HCT116 (cell line): Measurements from ENCODE around the gene PEX6. TPM values are rescaled to one million over a fixed set of nuclear protein-coding genes. Genes with fewer than 3 reads are reported as not detected.

Experiments
- ATAC-seq: fragments of 200-7000 bp; cut with Tn5 transposase; 2 replicates; pipeline ENCODE4 v1.9.1; 2020; ENCODE audit warnings: mild to moderate bottlenecking, moderate library complexity
- BruUV-seq: library from RNA; stranded (reverse); fragments of 400-500 nt; replicated peaks from 2 replicates; lab custom pipeline; 2021; lab: Mats Ljungman, UMichigan
- CTCF ChIA-PET: fragments of 300-600 bp; sonication (Branson Sonifier 250); formaldehyde crosslinking; loops from one replicate; lab custom pipeline; 2021; ENCODE audit warnings: antibody characterized with exemption; lab: Charles Lee
- POLR2A ChIA-PET: fragments of 300-600, 350-600 bp; sonication (Branson Sonifier 250); formaldehyde crosslinking; loops from one replicate; lab custom pipeline; 2021; ENCODE audit warnings: antibody characterized with exemption; lab: Charles Lee
- RAD21 ChIA-PET, 2 experiments: fragments of 300-600 bp; sonication (Branson Sonifier 250); formaldehyde crosslinking; loops; one replicate each; lab custom pipeline; 2023; ENCODE audit warnings: low total read pairs in 2 of 2; ENCODE audit not compliant: uncharacterized antibody in 2 of 2, unreplicated experiment in 2 of 2, low non-redundant PET in 1 of 2; lab: Charles Lee
- DNase-seq: peaks from one replicate; pipeline ENCODE4 v3.0.0-alpha.2; 2010; ENCODE audit warnings: low read depth, low spot score
- H2AFZ ChIP-seq: fragments of 200-600 bp; shearing (Covaris generic), sonication (generic); 2 replicates; pipeline ENCODE4 v1.6.1; 2017; ENCODE audit warnings: low read depth, mixed run types, mixed read lengths, antibody characterized with exemption, low read length; ENCODE audit not compliant: poor library complexity, severe bottlenecking
- H3K27ac ChIP-seq: 2 replicates; pipeline ENCODE4 v1.5.1; 2012; ENCODE audit warnings: low read depth, low read length
- H3K27me3 ChIP-seq: fragments of 200-600 bp; sonication (generic); 2 replicates; pipeline ENCODE4 v1.6.1; 2016; ENCODE audit warnings: mixed run types, low read length, mixed read lengths; ENCODE audit not compliant: insufficient read depth
- H3K36me3 ChIP-seq, 2 experiments: fragments of 200-500 bp in 1 of 2; fragments of 200-600 bp in 1 of 2; sonication (Bioruptor generic) in 1 of 2; sonication (generic) in 1 of 2; 2 replicates each; pipeline versions ENCODE4 v1.5.1 to v1.6.1; 2014 to 2016; ENCODE audit warnings: low read length in 2 of 2, inconsistent platforms in 1 of 2, mixed read lengths in 1 of 2, mixed run types in 1 of 2; ENCODE audit not compliant: insufficient read depth in 2 of 2, control insufficient read depth in 1 of 2
- H3K4me1 ChIP-seq, 2 experiments: fragments of 200-600 bp in 1 of 2; sonication (generic) in 1 of 2; 2 replicates each; pipeline versions ENCODE4 v1.5.1 to v1.6.1; 2012 to 2017; ENCODE audit warnings: low read length in 2 of 2, inconsistent platforms in 1 of 2, mild to moderate bottlenecking in 1 of 2, mixed read lengths in 1 of 2, mixed run types in 1 of 2, moderate library complexity in 1 of 2; ENCODE audit not compliant: insufficient read depth in 2 of 2, control insufficient read depth in 1 of 2
- H3K4me2 ChIP-seq: fragments of 200-600 bp; sonication (generic); 2 replicates; pipeline ENCODE4 v1.6.1; 2017; ENCODE audit warnings: mixed run types, low read length, mixed read lengths
- H3K4me3 ChIP-seq, 2 experiments: fragments of 200-600 bp in 1 of 2; sonication (generic) in 1 of 2; replicated peaks in 1 of 2; 2 replicates each; pipeline ENCODE4 v1.5.1; 2011 to 2016; ENCODE audit warnings: low read length in 2 of 2, control low read depth in 1 of 2, low read depth in 1 of 2, mild to moderate bottlenecking in 1 of 2, mixed read lengths in 1 of 2, mixed run types in 1 of 2
- H3K79me2 ChIP-seq: fragments of 200-600 bp; sonication (generic); 2 replicates; pipeline ENCODE4 v1.6.1; 2017; ENCODE audit warnings: mild to moderate bottlenecking, mixed run types, low read length, moderate library complexity, mixed read lengths; ENCODE audit not compliant: insufficient read depth
- H3K9ac ChIP-seq: fragments of 200-600 bp; sonication (generic); 2 replicates; pipeline ENCODE4 v1.6.1; 2016; ENCODE audit warnings: low read length, mixed read lengths
- H3K9me2 ChIP-seq: fragments of 200-600 bp; sonication (generic), shearing (Covaris generic); 2 replicates; pipeline ENCODE4 v1.6.1; 2017; ENCODE audit warnings: mixed run types, mild to moderate bottlenecking, moderate library complexity; ENCODE audit not compliant: insufficient read depth
- H3K9me3 ChIP-seq, 2 experiments: fragments of 200-500 bp in 1 of 2; fragments of 200-600 bp in 1 of 2; sonication (Bioruptor generic) in 1 of 2; sonication (generic) in 1 of 2; 2 replicates each; pipeline ENCODE4 v1.6.1; 2014 to 2017; ENCODE audit warnings: low read length in 2 of 2, mixed read lengths in 2 of 2, inconsistent platforms in 1 of 2, low read depth in 1 of 2, mild to moderate bottlenecking in 1 of 2, mixed run types in 1 of 2, moderate library complexity in 1 of 2; ENCODE audit not compliant: control insufficient read depth in 1 of 2, insufficient read depth in 1 of 2
- H4K20me1 ChIP-seq: fragments of 200-600 bp; sonication (generic), shearing (Covaris generic); 2 replicates; pipeline ENCODE4 v1.6.1; 2017; ENCODE audit warnings: mixed run types, mild to moderate bottlenecking, moderate library complexity; ENCODE audit not compliant: insufficient read depth
- CEBPB ChIP-seq: IDR thresholded peaks from 2 replicates; pipeline ENCODE4 v1.6.1; 2012; ENCODE audit warnings: low read depth
- EZH2 ChIP-seq: fragments of 200-600 bp; sonication (generic); IDR thresholded peaks from 2 replicates; pipeline ENCODE4 v1.6.1; 2017; ENCODE audit warnings: antibody characterized with exemption, mixed run types
- ZBTB33 ChIP-seq: IDR thresholded peaks from 2 replicates; pipeline ENCODE4 v1.6.1; 2011; ENCODE audit warnings: mild to moderate bottlenecking, low read length, moderate library complexity; ENCODE audit not compliant: insufficient replicate concordance; ENCODE audit errors: extremely low read depth
- ZNF274 ChIP-seq: fragments of 200-500 bp; sonication (Bioruptor generic); IDR thresholded peaks from 2 replicates; pipeline ENCODE4 v1.6.1; 2014; ENCODE audit warnings: mild to moderate bottlenecking, low read depth, low read length, inconsistent platforms
- intact Hi-C: fragments of 100-400 bp; cut with micrococcal nuclease; formaldehyde crosslinking; loops from 2 replicates; pipeline ENCODE4 v1.10.0; 2022
- total RNA-seq: library from RNA; stranded (reverse); gene quantifications from one replicate; pipeline ENCODE4 v1.2.1, GENCODE V29; 2021; ENCODE audit not compliant: unreplicated experiment
- TF ChIP-seq, protein P1 (sequence below), 3 experiments: fragments of 200-600 bp in 1 of 3; sonication (generic) in 1 of 3; IDR thresholded peaks in 2 of 3; conservative IDR thresholded peaks in 1 of 3; 2 replicates each; pipeline ENCODE4 v1.5.1; 2012 to 2017; ENCODE audit warnings: low read depth in 2 of 3, low read length in 2 of 3, antibody characterized with exemption in 1 of 3, borderline replicate concordance in 1 of 3, control low read depth in 1 of 3, mild to moderate bottlenecking in 1 of 3, mixed read lengths in 1 of 3, mixed run types in 1 of 3, moderate library complexity in 1 of 3; ENCODE audit not compliant: insufficient read depth in 1 of 3

The PEX6 gene
- total RNA-seq, 1 experiment from 2014 or later = 21.4 TPM

DNA sequence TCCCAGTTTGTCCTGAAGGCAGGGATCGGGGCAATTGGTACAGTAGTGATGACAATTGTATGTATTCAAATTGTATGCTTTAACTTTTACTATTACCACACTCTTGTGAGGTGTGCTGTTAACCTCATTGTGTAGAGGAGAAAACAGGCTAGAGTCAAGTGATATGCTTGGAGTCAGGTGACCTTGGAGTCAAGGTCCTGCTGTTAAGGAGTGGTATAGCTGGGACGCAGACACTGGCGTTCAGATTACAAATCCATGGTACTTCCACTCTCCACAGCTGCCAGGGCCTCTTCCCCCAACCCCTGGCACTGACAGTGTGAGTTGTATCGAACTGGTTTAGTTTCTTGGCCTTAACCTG is 39.2 kb downstream of the PEX6 start:
- TF ChIP-seq, protein P1, sequence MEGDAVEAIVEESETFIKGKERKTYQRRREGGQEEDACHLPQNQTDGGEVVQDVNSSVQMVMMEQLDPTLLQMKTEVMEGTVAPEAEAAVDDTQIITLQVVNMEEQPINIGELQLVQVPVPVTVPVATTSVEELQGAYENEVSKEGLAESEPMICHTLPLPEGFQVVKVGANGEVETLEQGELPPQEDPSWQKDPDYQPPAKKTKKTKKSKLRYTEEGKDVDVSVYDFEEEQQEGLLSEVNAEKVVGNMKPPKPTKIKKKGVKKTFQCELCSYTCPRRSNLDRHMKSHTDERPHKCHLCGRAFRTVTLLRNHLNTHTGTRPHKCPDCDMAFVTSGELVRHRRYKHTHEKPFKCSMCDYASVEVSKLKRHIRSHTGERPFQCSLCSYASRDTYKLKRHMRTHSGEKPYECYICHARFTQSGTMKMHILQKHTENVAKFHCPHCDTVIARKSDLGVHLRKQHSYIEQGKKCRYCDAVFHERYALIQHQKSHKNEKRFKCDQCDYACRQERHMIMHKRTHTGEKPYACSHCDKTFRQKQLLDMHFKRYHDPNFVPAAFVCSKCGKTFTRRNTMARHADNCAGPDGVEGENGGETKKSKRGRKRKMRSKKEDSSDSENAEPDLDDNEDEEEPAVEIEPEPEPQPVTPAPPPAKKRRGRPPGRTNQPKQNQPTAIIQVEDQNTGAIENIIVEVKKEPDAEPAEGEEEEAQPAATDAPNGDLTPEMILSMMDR (IDR thresholded peaks at IDR 0.05 in 2 of 3, conservative IDR thresholded peaks at IDR 0.05 in 1 of 3; ENCODE audit: borderline replicate concordance in 1 of 3, insufficient read depth in 1 of 3, low read depth in 2 of 3, low read length in 2 of 3) = no peak
- TF ChIP-seq ZNF274 (no peak), EZH2 (no peak), CEBPB (no peak), ZBTB33 (no peak)
- TF ChIP-seq, all 23 proteins: peak for 0
- no peak overlapping the region for H3K9ac ChIP-seq
- no peaks in the 10 kb centered on the region for H3K79me2 ChIP-seq
- H2AFZ ChIP-seq = no peak overlapping the region
- intact Hi-C loops = no loop called here
- DNase-seq = no peak
- ChIA-PET CTCF (no interaction called here), POLR2A (no interaction called here), RAD21 (no interaction called here)
- H3K27me3 ChIP-seq = no peaks in the 10 kb centered on the region
- H3K27ac ChIP-seq = no peak overlapping the region
- no peak overlapping the region for H3K4me2 ChIP-seq
- no peaks in the 10 kb centered on the region for H4K20me1 ChIP-seq
- H3K4me1 ChIP-seq = no peaks in the 10 kb centered on the region
- no peaks in the 10 kb centered on the region for H3K9me2 ChIP-seq
- no peaks in the 10 kb centered on the region for H3K9me3 ChIP-seq
- no peak for ATAC-seq
- H3K36me3 ChIP-seq = peaks cover 14 to 16% of the 10 kb centered on the region in 2 experiments; a peak in 3 of 4 replicates
- no peak overlapping the region for H3K4me3 ChIP-seq
- BruUV-seq = no TSS peak
